Endothelial cell of umbilical vein (primary cell): ENCODE measurements around the gene DKKL1. TPM values are rescaled to one million over a fixed set of nuclear protein-coding genes. Genes with fewer than 3 reads are reported as not detected.

Source experiments
- BruUV-seq: library from RNA; stranded (reverse); fragments of 400-500 nt; replicated peaks from 2 replicates; lab custom pipeline; 2021; lab: Mats Ljungman, UMichigan
- CTCF ChIA-PET: fragments of 300-600, 350-600 bp; sonication (Branson Sonifier 250); formaldehyde crosslinking; loops from one replicate; lab custom pipeline; 2021; ENCODE audit warnings: antibody characterized with exemption, inconsistent platforms; lab: Charles Lee
- POLR2A ChIA-PET: fragments of 300-600, 350-600 bp; sonication (Branson Sonifier 250); formaldehyde crosslinking; loops from one replicate; lab custom pipeline; 2021; ENCODE audit warnings: antibody characterized with exemption, inconsistent platforms; lab: Charles Lee
- DNase-seq: peaks from one replicate; pipeline ENCODE4 v3.0.0-alpha.2; 2011; ENCODE audit warnings: low read depth, low spot score
- FAIRE-seq: peaks from 2 replicates; lab custom pipeline; 2011; peaks lifted over from hg19 to GRCh38; lab: Jason Lieb, UNC
- H2AFZ ChIP-seq: 2 replicates; pipeline ENCODE4 v1.6.0; 2012; ENCODE audit warnings: low read depth, low read length, control low read depth, inconsistent platforms
- H3K27ac ChIP-seq: 2 replicates; pipeline ENCODE4 v1.5.1; 2011; ENCODE audit warnings: low read depth, mild to moderate bottlenecking, control low read depth, low read length, moderate library complexity; ENCODE audit not compliant: insufficient read depth
- H3K27me3 ChIP-seq, 2 experiments: 2 replicates each; pipeline versions ENCODE4 v1.6.0 to v1.6.1; 2011; ENCODE audit warnings: low read length in 2 of 2, mixed read lengths in 1 of 2; ENCODE audit not compliant: control insufficient read depth in 2 of 2, insufficient read depth in 2 of 2
- H3K36me3 ChIP-seq, 2 experiments: 2 replicates in 1 of 2; 3 replicates in 1 of 2; pipeline ENCODE4 v1.5.1; 2011; ENCODE audit warnings: low read length in 2 of 2, mild to moderate bottlenecking in 1 of 2, moderate library complexity in 1 of 2; ENCODE audit not compliant: control insufficient read depth in 2 of 2, insufficient read depth in 2 of 2; ENCODE audit errors: extremely low read depth in 1 of 2
- H3K4me1 ChIP-seq: 3 replicates; pipeline ENCODE4 v1.5.1; 2011; ENCODE audit warnings: mild to moderate bottlenecking, low read length; ENCODE audit not compliant: control insufficient read depth, insufficient read depth; ENCODE audit errors: extremely low read depth
- H3K4me2 ChIP-seq: 2 replicates; pipeline ENCODE4 v1.6.1; 2011; ENCODE audit warnings: low read length, control low read depth, mixed read lengths; ENCODE audit not compliant: insufficient read depth
- H3K4me3 ChIP-seq, 3 experiments: fragments of 200-600 bp in 1 of 3; sonication (generic), shearing (Covaris generic) in 1 of 3; replicated peaks in 1 of 3; 2 replicates each; pipeline ENCODE4 v1.5.1; 2011 to 2016; ENCODE audit warnings: control low read depth in 3 of 3, low read length in 3 of 3, mild to moderate bottlenecking in 2 of 3, inconsistent platforms in 1 of 3, low read depth in 1 of 3, moderate library complexity in 1 of 3; ENCODE audit not compliant: insufficient read depth in 1 of 3
- H3K79me2 ChIP-seq: 2 replicates; pipeline ENCODE4 v1.6.0; 2012; ENCODE audit warnings: low read length, inconsistent platforms; ENCODE audit not compliant: control insufficient read depth, insufficient read depth
- H3K9ac ChIP-seq: replicated peaks from 2 replicates; pipeline ENCODE3; 2011; ENCODE audit warnings: low read length, control low read depth; ENCODE audit not compliant: insufficient read depth; ENCODE audit errors: extremely low read depth
- H3K9me1 ChIP-seq: replicated peaks from 3 replicates; pipeline ENCODE4 v1.6.0; 2011; ENCODE audit warnings: mild to moderate bottlenecking, low read length; ENCODE audit not compliant: control insufficient read depth, insufficient read depth; ENCODE audit errors: extremely low read depth
- H3K9me3 ChIP-seq: replicated peaks from 2 replicates; pipeline ENCODE4 v1.5.1; 2012; ENCODE audit warnings: low read length, inconsistent platforms; ENCODE audit not compliant: control insufficient read depth, insufficient read depth
- H4K20me1 ChIP-seq: replicated peaks from 2 replicates; pipeline ENCODE3; 2011; ENCODE audit warnings: mild to moderate bottlenecking, low read length; ENCODE audit not compliant: control insufficient read depth, insufficient read depth; ENCODE audit errors: extremely low read depth
- EZH2 ChIP-seq: IDR thresholded peaks from 2 replicates; pipeline ENCODE4 v1.6.1; 2012; ENCODE audit warnings: borderline replicate concordance, low read depth, mild to moderate bottlenecking, moderate library complexity, low read length, inconsistent platforms; ENCODE audit not compliant: severe bottlenecking
- FOS ChIP-seq: IDR thresholded peaks from 2 replicates; pipeline ENCODE4 v1.6.1; 2011; ENCODE audit warnings: mild to moderate bottlenecking, low read length, moderate library complexity, borderline replicate concordance; ENCODE audit not compliant: insufficient read depth
- GATA2 ChIP-seq: IDR thresholded peaks from 2 replicates; pipeline ENCODE4 v1.7.0; 2011; ENCODE audit warnings: low read depth, mild to moderate bottlenecking, moderate library complexity, mixed read lengths, low read length; ENCODE audit not compliant: insufficient read length, insufficient read depth
- POLR2AphosphoS5 ChIP-seq: IDR thresholded peaks from 2 replicates; pipeline ENCODE4 v1.6.1; 2012; ENCODE audit warnings: low read depth, mild to moderate bottlenecking, control low read depth, low read length, moderate library complexity; ENCODE audit not compliant: insufficient read depth
- dilution Hi-C: fragments of 300-500 bp; cut with MboI; formaldehyde crosslinking; loops from one replicate; pipeline ENCODE4 v1.15.0; 2019; ENCODE audit warnings: low sequenced_read_pairs; ENCODE audit not compliant: extremely low pct_ligation_motif_present
- intact Hi-C: fragments of 100-400 bp; cut with micrococcal nuclease; formaldehyde crosslinking; loops from one replicate; pipeline ENCODE4 v1.10.0; 2022
- polyA plus RNA-seq, 4 experiments: library from polyadenylated mRNA; depleted of rRNA in 3 of 4; stranded (reverse) in 3 of 4; unstranded in 1 of 4; fragments of >200 nt; gene quantifications; 2 replicates each; pipeline versions ENCODE4 v1.2.1 to v1.2.3, GENCODE V29; 2011 to 2012; ENCODE audit warnings: missing spikeins in 1 of 4
- total RNA-seq: library from RNA; stranded (reverse); gene quantifications from 2 replicates; pipeline ENCODE4 v1.2.3, GENCODE V29; 2021
- TF ChIP-seq, protein P1 (sequence below), 2 donors: IDR thresholded peaks; 1 replicate in 1 of 2; 2 replicates in 1 of 2; pipeline ENCODE4 v1.5.1; 2011; ENCODE audit warnings: low read length in 2 of 2, mild to moderate bottlenecking in 2 of 2, moderate library complexity in 2 of 2, control low read depth in 1 of 2, inconsistent platforms in 1 of 2, low read depth in 1 of 2; ENCODE audit not compliant: insufficient read depth in 1 of 2; ENCODE audit errors: extremely low read depth in 1 of 2
- TF ChIP-seq, protein P2 (sequence below): IDR thresholded peaks from 2 replicates; pipeline ENCODE4 v1.6.1; 2011; ENCODE audit not compliant: insufficient read depth, insufficient read length

The DKKL1 gene
- total and polyA plus RNA-seq, 2 donors (not counting 3 experiments of a cell fraction or from before 2014, with no cell fraction given), result 0.21 TPM; not detected in 1

DNA sequence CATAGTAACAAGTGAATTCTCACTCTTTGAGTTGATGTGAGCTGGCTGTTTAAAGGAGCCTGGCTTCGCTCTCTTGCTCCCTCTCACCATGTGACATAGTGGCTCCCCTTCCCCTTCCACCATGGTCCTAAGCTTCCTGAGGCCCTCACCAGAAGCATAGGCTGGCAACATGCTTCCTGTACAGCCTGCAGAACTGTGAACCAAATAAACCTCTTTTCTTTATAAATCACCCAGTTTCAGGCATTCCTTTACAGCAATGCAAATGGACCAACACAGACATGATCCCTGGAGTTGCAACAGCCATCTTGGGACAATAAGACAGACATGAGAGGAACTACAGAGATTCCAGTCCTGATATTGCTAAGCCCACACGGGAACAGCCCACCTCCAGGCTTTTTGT is 14.1 kb upstream of the DKKL1 start:
- CTCF ChIA-PET, result no interaction called here
- H3K4me2 ChIP-seq, result no peak overlapping the region
- no peak overlapping the region for H2AFZ ChIP-seq
- peaks cover 35 to 58% of the 10 kb centered on the region in 2 experiments for H3K36me3 ChIP-seq
- DNase-seq, result no peak
- H3K9me3 ChIP-seq, result no peaks in the 10 kb centered on the region
- H4K20me1 ChIP-seq, result no peaks in the 10 kb centered on the region
- no peak overlapping the region for H3K27ac ChIP-seq
- H3K79me2 ChIP-seq, result no peaks in the 10 kb centered on the region
- no peak for FAIRE-seq
- POLR2A ChIA-PET, result interaction anchor here (0.8 kb wide), 1 partner anchor 13 kb away, joined by 3 read pairs; no protein-coding TSS in a partner anchor
- no peak overlapping the region for H3K4me3 ChIP-seq
- no peaks in the 10 kb centered on the region for H3K9me1 ChIP-seq
- BruUV-seq, result no TSS peak
- intact Hi-C loops, result no loop called here
- no peaks in the 10 kb centered on the region for H3K27me3 ChIP-seq
- H3K9ac ChIP-seq, result no peak overlapping the region
- TF ChIP-seq GATA2, result no peak
- TF ChIP-seq, protein P1, sequence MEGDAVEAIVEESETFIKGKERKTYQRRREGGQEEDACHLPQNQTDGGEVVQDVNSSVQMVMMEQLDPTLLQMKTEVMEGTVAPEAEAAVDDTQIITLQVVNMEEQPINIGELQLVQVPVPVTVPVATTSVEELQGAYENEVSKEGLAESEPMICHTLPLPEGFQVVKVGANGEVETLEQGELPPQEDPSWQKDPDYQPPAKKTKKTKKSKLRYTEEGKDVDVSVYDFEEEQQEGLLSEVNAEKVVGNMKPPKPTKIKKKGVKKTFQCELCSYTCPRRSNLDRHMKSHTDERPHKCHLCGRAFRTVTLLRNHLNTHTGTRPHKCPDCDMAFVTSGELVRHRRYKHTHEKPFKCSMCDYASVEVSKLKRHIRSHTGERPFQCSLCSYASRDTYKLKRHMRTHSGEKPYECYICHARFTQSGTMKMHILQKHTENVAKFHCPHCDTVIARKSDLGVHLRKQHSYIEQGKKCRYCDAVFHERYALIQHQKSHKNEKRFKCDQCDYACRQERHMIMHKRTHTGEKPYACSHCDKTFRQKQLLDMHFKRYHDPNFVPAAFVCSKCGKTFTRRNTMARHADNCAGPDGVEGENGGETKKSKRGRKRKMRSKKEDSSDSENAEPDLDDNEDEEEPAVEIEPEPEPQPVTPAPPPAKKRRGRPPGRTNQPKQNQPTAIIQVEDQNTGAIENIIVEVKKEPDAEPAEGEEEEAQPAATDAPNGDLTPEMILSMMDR (IDR thresholded peaks at IDR 0.05; ENCODE audit: extremely low read depth in 1 of 2, insufficient read depth in 1 of 2, low read depth in 1 of 2, low read length in 2 of 2), result no peak
- no peak for TF ChIP-seq POLR2AphosphoS5
- TF ChIP-seq, protein P2, sequence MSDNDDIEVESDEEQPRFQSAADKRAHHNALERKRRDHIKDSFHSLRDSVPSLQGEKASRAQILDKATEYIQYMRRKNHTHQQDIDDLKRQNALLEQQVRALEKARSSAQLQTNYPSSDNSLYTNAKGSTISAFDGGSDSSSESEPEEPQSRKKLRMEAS, result no peak
- no peak for TF ChIP-seq EZH2
- no peak for TF ChIP-seq FOS
- dilution Hi-C loops, result no loop called here
- H3K4me1 ChIP-seq, result no peaks in the 10 kb centered on the region
